Measurements from ENCODE around the gene NCKAP5. TPM values are rescaled to one million over a fixed set of nuclear protein-coding genes. Genes with fewer than 3 reads are reported as not detected.

The NCKAP5 gene
- total RNA-seq, 1 donor from 2014 or later, result 2.7 TPM

DNA sequence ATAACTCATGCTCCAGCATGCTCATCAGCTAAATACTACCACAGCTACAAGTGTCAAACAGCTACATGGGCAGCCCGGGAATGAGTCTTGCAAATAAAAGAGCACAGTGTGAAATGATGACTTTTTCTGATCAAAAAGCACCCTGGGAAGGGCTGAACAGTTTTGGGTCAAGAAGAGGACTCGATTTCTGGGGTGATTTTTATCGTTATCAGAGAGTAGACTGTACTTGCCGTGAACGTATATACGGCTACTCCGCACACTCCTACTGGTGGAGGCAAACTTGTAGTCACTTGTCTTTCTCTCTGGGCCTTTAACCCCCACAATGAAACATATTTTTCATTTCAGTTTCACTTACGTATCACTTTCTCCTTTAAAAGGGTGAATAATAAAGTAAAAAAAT lies 54.4 kb downstream of the NCKAP5 start:
- Mint-ChIP-seq H3K36me3 (ENCODE audit: low read depth, unreplicated experiment) (peaks cover 3% of the 10 kb centered on the region), H3K4me3 (ENCODE audit: unreplicated experiment) (no peak overlapping the region), H3K27me3 (ENCODE audit: low read depth, unreplicated experiment) (peaks cover 8% of the 10 kb centered on the region), H3K27ac (ENCODE audit: unreplicated experiment) (no peak overlapping the region), H3K9me3 (ENCODE audit: unreplicated experiment) (no peaks in the 10 kb centered on the region), H3K4me1 (ENCODE audit: low read depth, unreplicated experiment) (peaks cover 7% of the 10 kb centered on the region)
- H3K4me2 ChIP-seq (ENCODE audit: low read length), result no peak overlapping the region
- H3K36me3 ChIP-seq (ENCODE audit: insufficient read depth, low read length), result no peaks in the 10 kb centered on the region
- H3K9me3 ChIP-seq (ENCODE audit: insufficient read depth, low read depth, low read length), result no peaks in the 10 kb centered on the region
- no peak for DNase-seq (ENCODE audit: low read depth)
- TF ChIP-seq EZH2 (IDR thresholded peaks at IDR 0.05; ENCODE audit: insufficient read depth, low read length), result no peak
- TF ChIP-seq, protein P1, sequence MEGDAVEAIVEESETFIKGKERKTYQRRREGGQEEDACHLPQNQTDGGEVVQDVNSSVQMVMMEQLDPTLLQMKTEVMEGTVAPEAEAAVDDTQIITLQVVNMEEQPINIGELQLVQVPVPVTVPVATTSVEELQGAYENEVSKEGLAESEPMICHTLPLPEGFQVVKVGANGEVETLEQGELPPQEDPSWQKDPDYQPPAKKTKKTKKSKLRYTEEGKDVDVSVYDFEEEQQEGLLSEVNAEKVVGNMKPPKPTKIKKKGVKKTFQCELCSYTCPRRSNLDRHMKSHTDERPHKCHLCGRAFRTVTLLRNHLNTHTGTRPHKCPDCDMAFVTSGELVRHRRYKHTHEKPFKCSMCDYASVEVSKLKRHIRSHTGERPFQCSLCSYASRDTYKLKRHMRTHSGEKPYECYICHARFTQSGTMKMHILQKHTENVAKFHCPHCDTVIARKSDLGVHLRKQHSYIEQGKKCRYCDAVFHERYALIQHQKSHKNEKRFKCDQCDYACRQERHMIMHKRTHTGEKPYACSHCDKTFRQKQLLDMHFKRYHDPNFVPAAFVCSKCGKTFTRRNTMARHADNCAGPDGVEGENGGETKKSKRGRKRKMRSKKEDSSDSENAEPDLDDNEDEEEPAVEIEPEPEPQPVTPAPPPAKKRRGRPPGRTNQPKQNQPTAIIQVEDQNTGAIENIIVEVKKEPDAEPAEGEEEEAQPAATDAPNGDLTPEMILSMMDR (IDR thresholded peaks at IDR 0.05; ENCODE audit: insufficient read depth, low read depth, low read length), result no peak
- no peaks in the 10 kb centered on the region for H3K79me2 ChIP-seq (ENCODE audit: insufficient read depth, low read length)
- H3K27me3 ChIP-seq (ENCODE audit: insufficient read depth, low read length), result no peaks in the 10 kb centered on the region
- no peak overlapping the region for H3K27ac ChIP-seq (ENCODE audit: low read depth, low read length)
- H4K20me1 ChIP-seq (ENCODE audit: insufficient read depth, low read length), result no peaks in the 10 kb centered on the region
- no peak overlapping the region for H3K4me3 ChIP-seq (ENCODE audit: insufficient read depth, low read depth, low read length)
- no peak for FAIRE-seq
- H2AFZ ChIP-seq (ENCODE audit: low read depth, low read length), result no peak overlapping the region
- no peaks in the 10 kb centered on the region for H3K4me1 ChIP-seq (ENCODE audit: insufficient read depth, low read length)
- no peak overlapping the region for H3K9ac ChIP-seq (ENCODE audit: low read length)

DNA sequence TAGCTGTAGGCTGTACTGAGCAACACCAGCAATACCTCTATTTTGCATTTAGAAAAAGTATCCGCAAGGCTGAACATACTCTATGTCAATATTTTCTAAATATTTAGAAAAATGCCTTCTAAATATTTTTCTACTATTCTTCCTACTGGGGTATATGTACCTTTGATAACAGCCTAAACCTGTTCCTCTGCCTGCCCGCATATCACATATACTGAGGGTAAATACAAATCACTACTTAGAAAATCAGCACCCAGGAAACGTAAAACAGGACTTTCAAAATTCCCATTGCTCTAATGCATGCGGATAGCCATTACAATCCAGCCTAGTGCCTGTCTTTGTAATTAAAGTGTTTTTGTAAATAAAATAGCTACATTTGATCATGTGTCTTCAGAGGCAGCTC lies 56.1 kb downstream of the NCKAP5 start:
- Histone ChIP-seq H3K4me3 (ENCODE audit: insufficient read depth, low read depth, low read length) (no peak overlapping the region), H4K20me1 (ENCODE audit: insufficient read depth, low read length) (no peaks in the 10 kb centered on the region), H3K79me2 (ENCODE audit: insufficient read depth, low read length) (no peaks in the 10 kb centered on the region), H3K27ac (ENCODE audit: low read depth, low read length) (no peak overlapping the region), H3K36me3 (ENCODE audit: insufficient read depth, low read length) (no peaks in the 10 kb centered on the region), H3K4me1 (ENCODE audit: insufficient read depth, low read length) (no peaks in the 10 kb centered on the region), H3K4me2 (ENCODE audit: low read length) (no peak overlapping the region), H3K27me3 (ENCODE audit: insufficient read depth, low read length) (no peaks in the 10 kb centered on the region), H3K9me3 (ENCODE audit: insufficient read depth, low read depth, low read length) (no peaks in the 10 kb centered on the region), H3K9ac (ENCODE audit: low read length) (no peak overlapping the region), H2AFZ (ENCODE audit: low read depth, low read length) (no peak overlapping the region)
- Mint-ChIP-seq H3K9me3 (ENCODE audit: unreplicated experiment) (no peaks in the 10 kb centered on the region), H3K27me3 (ENCODE audit: low read depth, unreplicated experiment) (peaks cover 8% of the 10 kb centered on the region), H3K27ac (ENCODE audit: unreplicated experiment) (no peak overlapping the region), H3K4me3 (ENCODE audit: unreplicated experiment) (no peak overlapping the region), H3K36me3 (ENCODE audit: low read depth, unreplicated experiment) (peaks cover 3% of the 10 kb centered on the region), H3K4me1 (ENCODE audit: low read depth, unreplicated experiment) (peaks cover 3% of the 10 kb centered on the region)
- FAIRE-seq (no peak), DNase-seq (ENCODE audit: low read depth) (no peak)
- no peak for TF ChIP-seq EZH2 (IDR thresholded peaks at IDR 0.05; ENCODE audit: insufficient read depth, low read length)
- TF ChIP-seq, protein P1 (IDR thresholded peaks at IDR 0.05; ENCODE audit: insufficient read depth, low read depth, low read length), result no peak

DNA sequence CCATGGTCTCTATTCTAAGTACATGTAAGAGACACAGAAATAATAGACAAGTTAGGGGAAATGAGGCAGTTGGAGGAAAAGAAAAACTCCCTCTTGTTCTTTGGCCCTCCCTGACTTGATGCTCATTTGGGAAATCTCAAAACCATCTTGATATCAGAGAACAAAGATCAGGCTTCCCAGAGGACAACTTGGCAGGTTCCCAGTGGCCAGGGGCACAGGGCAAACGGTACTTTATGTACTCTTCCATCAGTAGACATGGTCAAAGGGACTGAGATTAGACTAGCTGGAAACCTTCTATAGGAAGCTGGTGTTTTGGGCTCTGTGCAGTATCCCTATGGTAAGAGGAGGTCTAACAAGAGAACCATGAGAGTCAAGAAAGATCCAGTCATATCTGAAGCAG lies 56.6 kb downstream of the NCKAP5 start:
- Histone ChIP-seq H2AFZ (ENCODE audit: low read depth, low read length) (no peak overlapping the region), H3K4me2 (ENCODE audit: low read length) (no peak overlapping the region), H3K79me2 (ENCODE audit: insufficient read depth, low read length) (no peaks in the 10 kb centered on the region), H3K4me1 (ENCODE audit: insufficient read depth, low read length) (no peaks in the 10 kb centered on the region), H3K27me3 (ENCODE audit: insufficient read depth, low read length) (no peaks in the 10 kb centered on the region), H3K27ac (ENCODE audit: low read depth, low read length) (no peak overlapping the region), H4K20me1 (ENCODE audit: insufficient read depth, low read length) (no peaks in the 10 kb centered on the region), H3K36me3 (ENCODE audit: insufficient read depth, low read length) (no peaks in the 10 kb centered on the region), H3K9me3 (ENCODE audit: insufficient read depth, low read depth, low read length) (no peaks in the 10 kb centered on the region), H3K9ac (ENCODE audit: low read length) (no peak overlapping the region), H3K4me3 (ENCODE audit: insufficient read depth, low read depth, low read length) (no peak overlapping the region)
- FAIRE-seq, result no peak
- DNase-seq (ENCODE audit: low read depth), result no peak
- Mint-ChIP-seq H3K9me3 (ENCODE audit: unreplicated experiment) (no peaks in the 10 kb centered on the region), H3K36me3 (ENCODE audit: low read depth, unreplicated experiment) (peaks cover 3% of the 10 kb centered on the region), H3K27ac (ENCODE audit: unreplicated experiment) (no peak overlapping the region), H3K27me3 (ENCODE audit: low read depth, unreplicated experiment) (peaks cover 8% of the 10 kb centered on the region), H3K4me3 (ENCODE audit: unreplicated experiment) (no peak overlapping the region), H3K4me1 (ENCODE audit: low read depth, unreplicated experiment) (peaks cover 5% of the 10 kb centered on the region)
- TF ChIP-seq, protein P1 (IDR thresholded peaks at IDR 0.05; ENCODE audit: insufficient read depth, low read depth, low read length), result no peak
